COLO668 (cell line): Measurements from ENCODE around the gene TMEM250.
"Not testable (repeated sequence)": the region's sequence is repeated elsewhere in the genome, so short reads cannot be mapped to it uniquely, and the experiment has no call there.

Experiments used
- DNase-seq: peaks from one replicate; lab custom pipeline; 2025; ENCODE audit not compliant: unreplicated experiment; lab: John Stamatoyannopoulos, UW

The TMEM250 gene

GRCh38 chr9:136118320-136119060, at the start of gene TMEM250:
Gene TMEM250 (minus strand): TSS chr9:136118875. CDS start chr9:136116900, 1,975 bp downstream.
- DNase-seq: peak; percentile 98

- DNase-seq: no peak
Observed at GRCh38 chr9:136163248-136163850, 44.7 kb upstream of the TMEM250 start.

- DNase-seq: peak; percentile 33
Observed at GRCh38 chr9:136160995-136161610, 42.4 kb upstream of the TMEM250 start.

- peak; percentile 91 for DNase-seq
Observed at GRCh38 chr9:136160381-136160841, 41.7 kb upstream of the TMEM250 start.

- DNase-seq: no peak
Observed at GRCh38 chr9:136159851-136160250, 41.2 kb upstream of the TMEM250 start.

- DNase-seq: no peak
Observed at GRCh38 chr9:136157477-136158265, 39.0 kb upstream of the TMEM250 start.

- DNase-seq: no peak
Observed at GRCh38 chr9:136156209-136157120, 37.8 kb upstream of the TMEM250 start.

- no peak for DNase-seq
Observed at GRCh38 chr9:136155576-136155975, 36.9 kb upstream of the TMEM250 start.

- no peak for DNase-seq
Observed at GRCh38 chr9:136154943-136155342, 36.3 kb upstream of the TMEM250 start.

- DNase-seq: peak; percentile 35
Observed at GRCh38 chr9:136153381-136154065, 34.8 kb upstream of the TMEM250 start.

- no peak for DNase-seq
Observed at GRCh38 chr9:136152931-136153330, 34.3 kb upstream of the TMEM250 start.

GRCh38 chr9:136152543-136152866, 33.8 kb upstream of the TMEM250 start:
- no peak for DNase-seq

GRCh38 chr9:136151848-136152542, 33.3 kb upstream of the TMEM250 start:
- no peak for DNase-seq

GRCh38 chr9:136151214-136151804, 32.6 kb upstream of the TMEM250 start:
- peak; percentile 11 for DNase-seq

- DNase-seq: not testable (repeated sequence)
Observed at GRCh38 chr9:136150664-136151213, 32.1 kb upstream of the TMEM250 start.

GRCh38 chr9:136149853-136150252, 31.2 kb upstream of the TMEM250 start:
- DNase-seq: no peak

GRCh38 chr9:136149337-136149736, 30.7 kb upstream of the TMEM250 start:
- no peak for DNase-seq

- no peak for DNase-seq
Observed at GRCh38 chr9:136148766-136149165, 30.1 kb upstream of the TMEM250 start.
